MCF 10A (cell line): ENCODE results near the gene FLYWCH1. TPM values are rescaled to one million over a fixed set of nuclear protein-coding genes. Genes with fewer than 3 reads are reported as not detected.
A peak's percentile ranks its signal among the peaks of the same experiment; 100 is the strongest.

Source experiments
- BruUV-seq: library from RNA; stranded (reverse); fragments of 400-500 nt; replicated peaks from 2 replicates; lab custom pipeline; 2021; lab: Mats Ljungman, UMichigan
- CTCF ChIA-PET: fragments of 300-600 bp; sonication (Branson Sonifier 250); formaldehyde crosslinking; extraction: SDS; loops from one replicate; lab custom pipeline; 2021; ENCODE audit warnings: antibody characterized with exemption, inconsistent platforms; lab: Yijun Ruan, JAX
- POLR2A ChIA-PET: fragments of 300-600, 350-650 bp; sonication (Branson Sonifier 250); formaldehyde crosslinking; extraction: SDS; loops from one replicate; lab custom pipeline; 2020; ENCODE audit warnings: antibody characterized with exemption, inconsistent platforms; lab: Yijun Ruan, JAX
- DNase-seq: peaks from one replicate; pipeline ENCODE4 v3.0.0-alpha.2; 2018; ENCODE audit not compliant: unreplicated experiment
- H3K27ac Mint-ChIP-seq: one replicate; pipeline ENCODE4 v1.8.0; 2022; ENCODE audit warnings: mild to moderate bottlenecking, low read depth, mixed read lengths; ENCODE audit not compliant: unreplicated experiment
- H3K27me3 Mint-ChIP-seq: one replicate; pipeline ENCODE4 v1.8.0; 2022; ENCODE audit warnings: mixed read lengths; ENCODE audit not compliant: insufficient read depth, unreplicated experiment
- H3K36me3 Mint-ChIP-seq: one replicate; pipeline ENCODE4 v1.8.0; 2022; ENCODE audit warnings: mild to moderate bottlenecking, moderate library complexity, mixed read lengths; ENCODE audit not compliant: insufficient read depth, unreplicated experiment
- H3K4me1 Mint-ChIP-seq: one replicate; pipeline ENCODE4 v1.8.0; 2022; ENCODE audit warnings: mixed read lengths; ENCODE audit not compliant: insufficient read depth, unreplicated experiment
- H3K4me3 Mint-ChIP-seq: one replicate; pipeline ENCODE4 v1.8.0; 2022; ENCODE audit warnings: mild to moderate bottlenecking, moderate library complexity, mixed read lengths; ENCODE audit not compliant: unreplicated experiment
- H3K9me3 Mint-ChIP-seq: one replicate; pipeline ENCODE4 v1.8.0; 2022; ENCODE audit warnings: mixed read lengths; ENCODE audit not compliant: unreplicated experiment
- CTCF ChIP-seq: fragments of 200-600 bp; IDR thresholded peaks from one replicate; pipeline ENCODE4 v1.8.0; 2022; ENCODE audit warnings: antibody characterized with exemption, mild to moderate bottlenecking; ENCODE audit not compliant: unreplicated experiment
- intact Hi-C: fragments of 100-400 bp; cut with micrococcal nuclease; formaldehyde crosslinking; loops from 2 replicates; pipeline ENCODE4 v1.14.1; 2022
- total RNA-seq: library from RNA; stranded (reverse); gene quantifications from 2 replicates; pipeline ENCODE4 v1.2.3, GENCODE V29; 2022

The FLYWCH1 gene
- total RNA-seq, 1 experiment from 2014 or later = 76.3 TPM

GRCh38 chr16:2914233-2914632, 2.5 kb downstream of the FLYWCH1 start:
- H3K36me3 Mint-ChIP-seq = peaks cover 52% of the 10 kb centered on the region
- BruUV-seq = no TSS peak
- H3K9me3 Mint-ChIP-seq = no peaks in the 10 kb centered on the region
- ChIA-PET POLR2A (interaction anchor here (0.5 to 3.9 kb wide), 4 partner anchors 8 to 1495 kb away, joined by 3 to 75 read pairs (median 14); partner anchors contain the start of gene FLYWCH2), CTCF (interaction anchor here (1.3 to 3.8 kb wide), 2 partner anchors 12 to 13 kb away, joined by 7 to 18 read pairs; no protein-coding TSS in a partner anchor)
- H3K4me3 Mint-ChIP-seq = no peak overlapping the region
- H3K27me3 Mint-ChIP-seq = no peaks in the 10 kb centered on the region
- intact Hi-C loops = no loop called here
- DNase-seq = no peak
- no peak for TF ChIP-seq CTCF
- peaks cover 19% of the 10 kb centered on the region for H3K4me1 Mint-ChIP-seq
- H3K27ac Mint-ChIP-seq = peak overlapping the region; percentile 52

GRCh38 chr16:2915196-2915929, 3.6 kb downstream of the FLYWCH1 start:
- Mint-ChIP-seq H3K4me3 (peak overlapping the region; percentile 21), H3K36me3 (peaks cover 61% of the 10 kb centered on the region), H3K9me3 (no peaks in the 10 kb centered on the region), H3K27me3 (no peaks in the 10 kb centered on the region), H3K27ac (peak overlapping the region; percentile 81), H3K4me1 (peaks cover 24% of the 10 kb centered on the region)
- TSS peak; percentile 72 for BruUV-seq
- ChIA-PET CTCF (interaction anchor here (1.0 to 4.1 kb wide), 4 partner anchors 9 to 112 kb away, joined by 3 to 26 read pairs (median 12); no protein-coding TSS in a partner anchor), POLR2A (interaction anchor here (0.5 to 2.9 kb wide), 14 partner anchors 9 to 312 kb away, joined by 3 to 25 read pairs (median 4); partner anchors contain the start of gene FLYWCH2)
- DNase-seq = peak; percentile 42
- intact Hi-C loops = no loop called here
- no peak for TF ChIP-seq CTCF

- H3K27ac Mint-ChIP-seq = peak overlapping the region; percentile 77
- intact Hi-C loops = loop anchor here (1.0 to 2.0 kb wide), 3 partner anchors 15 to 44 kb away; partner anchors contain the start of gene FLYWCH2
- no peaks in the 10 kb centered on the region for H3K9me3 Mint-ChIP-seq
- no peaks in the 10 kb centered on the region for H3K27me3 Mint-ChIP-seq
- no TSS peak for BruUV-seq
- DNase-seq = peak; percentile 72
- ChIA-PET CTCF (interaction anchor here (0.7 to 4.3 kb wide), 16 partner anchors 8 to 108 kb away, joined by 3 to 26 read pairs (median 3); partner anchors contain the start of genes FLYWCH1, FLYWCH2 and PKMYT1), POLR2A (interaction anchor here (0.7 to 2.9 kb wide), 9 partner anchors 8 to 166 kb away, joined by 3 to 8 read pairs (median 5); partner anchors contain the start of genes FLYWCH1 and FLYWCH2)
- peak; percentile 85 for TF ChIP-seq CTCF
- H3K4me1 Mint-ChIP-seq = peaks cover 12% of the 10 kb centered on the region
- H3K4me3 Mint-ChIP-seq = no peak overlapping the region
- H3K36me3 Mint-ChIP-seq = peaks cover 83% of the 10 kb centered on the region
Measured at GRCh38 chr16:2919511-2920255, 8.0 kb downstream of the FLYWCH1 start.
